H1 (cell line): Measurements from ENCODE around the gene PTGES2. TPM values are rescaled to one million over a fixed set of nuclear protein-coding genes. Genes with fewer than 3 reads are reported as not detected.

Experiments
- CTCF ChIA-PET: fragments of 300-600 bp; sonication (Branson Sonifier 250); formaldehyde crosslinking; loops from one replicate; lab custom pipeline; 2021; ENCODE audit not compliant: partially characterized antibody; lab: Charles Lee
- POLR2A ChIA-PET: fragments of 300-600 bp; sonication (Branson Sonifier 250); formaldehyde crosslinking; loops from one replicate; lab custom pipeline; 2021; ENCODE audit warnings: inconsistent platforms; ENCODE audit not compliant: partially characterized antibody; lab: Charles Lee
- DNase-seq, 2 experiments: peaks; one replicate each; pipeline versions ENCODE4 v3.0.0 to v3.0.0-alpha.2; 2010 to 2022; ENCODE audit warnings: low spot score in 2 of 2, low read depth in 1 of 2, mixed read lengths in 1 of 2
- FAIRE-seq: peaks from 2 replicates; lab custom pipeline; 2011; peaks lifted over from hg19 to GRCh38; lab: Jason Lieb, UNC
- H2AFZ ChIP-seq: 2 replicates; pipeline ENCODE4 v1.8.1; 2012; ENCODE audit warnings: low read length, inconsistent platforms
- H2AK5ac ChIP-seq: 2 replicates; pipeline ENCODE4 v1.6.1; 2013; ENCODE audit warnings: low read depth, low read length
- H2BK120ac ChIP-seq: replicated peaks from 2 replicates; pipeline ENCODE3; 2013; ENCODE audit warnings: low read depth, low read length, inconsistent platforms
- H2BK12ac ChIP-seq: 2 replicates; pipeline ENCODE4 v1.6.1; 2013; ENCODE audit warnings: low read depth, low read length
- H2BK15ac ChIP-seq: 2 replicates; pipeline ENCODE4 v1.6.1; 2013; ENCODE audit warnings: low read length
- H2BK20ac ChIP-seq: 2 replicates; pipeline ENCODE4 v1.6.1; 2013; ENCODE audit warnings: low read length
- H2BK5ac ChIP-seq: 2 replicates; pipeline ENCODE4 v1.6.1; 2013; ENCODE audit warnings: low read depth, low read length
- H3K14ac ChIP-seq: 2 replicates; pipeline ENCODE4 v1.6.1; 2013; ENCODE audit warnings: inconsistent platforms; ENCODE audit not compliant: insufficient read length
- H3K18ac ChIP-seq: 2 replicates; pipeline ENCODE4 v1.6.1; 2013; ENCODE audit warnings: low read length; ENCODE audit errors: extremely low read depth
- H3K23ac ChIP-seq: 2 replicates; pipeline ENCODE4 v1.6.1; 2013; ENCODE audit warnings: inconsistent platforms; ENCODE audit not compliant: insufficient read length
- H3K23me2 ChIP-seq: 2 replicates; pipeline ENCODE4 v1.6.1; 2013; ENCODE audit warnings: low read depth, low read length
- H3K27ac ChIP-seq: 2 replicates; pipeline ENCODE4 v1.6.1; 2011; ENCODE audit warnings: low read depth, low read length, inconsistent platforms
- H3K27me3 ChIP-seq, 4 experiments: replicated peaks in 1 of 4; 1 replicate in 1 of 4; 2 replicates in 3 of 4; pipeline versions ENCODE4 v1.6.1 to v1.8.1; 2011 to 2013; ENCODE audit warnings: low read length in 3 of 4, mild to moderate bottlenecking in 3 of 4, inconsistent platforms in 2 of 4, mixed read lengths in 2 of 4, moderate library complexity in 1 of 4; ENCODE audit not compliant: control insufficient read depth in 3 of 4, insufficient read depth in 3 of 4; ENCODE audit errors: extremely low read depth in 1 of 4
- H3K36me3 ChIP-seq, 4 experiments: 2 replicates each; pipeline versions ENCODE4 v1.6.1 to v1.8.1; 2011 to 2013; ENCODE audit warnings: mild to moderate bottlenecking in 4 of 4, low read length in 3 of 4, moderate library complexity in 2 of 4, control low read depth in 1 of 4, inconsistent platforms in 1 of 4; ENCODE audit not compliant: insufficient read depth in 4 of 4, control insufficient read depth in 2 of 4
- H3K4ac ChIP-seq: replicated peaks from 2 replicates; pipeline ENCODE3; 2013; ENCODE audit warnings: low read length, low read depth, mixed read lengths, inconsistent platforms; ENCODE audit not compliant: insufficient read length
- H3K4me1 ChIP-seq, 4 experiments: replicated peaks in 1 of 4; 1 replicate in 1 of 4; 2 replicates in 3 of 4; pipeline versions ENCODE4 v1.6.1 to v1.8.1; 2011 to 2013; ENCODE audit warnings: low read length in 3 of 4, inconsistent platforms in 2 of 4, mixed read lengths in 1 of 4; ENCODE audit not compliant: insufficient read depth in 4 of 4, control insufficient read depth in 3 of 4
- H3K4me2 ChIP-seq, 2 experiments: 2 replicates each; pipeline versions ENCODE4 v1.6.1 to v1.8.1; 2011 to 2013; ENCODE audit warnings: low read depth in 2 of 2, low read length in 2 of 2, control low read depth in 1 of 2, inconsistent platforms in 1 of 2, mild to moderate bottlenecking in 1 of 2; ENCODE audit not compliant: insufficient read depth in 1 of 2
- H3K4me3 ChIP-seq, 4 experiments: fragments of 200-600, 300-600 bp in 1 of 4; sonication (generic), shearing (Covaris generic), sonication (Bioruptor Twin) in 1 of 4; 2 replicates each; pipeline versions ENCODE4 v1.5.1 to v1.8.1; 2011 to 2016; ENCODE audit warnings: low read length in 4 of 4, low read depth in 3 of 4, control low read depth in 2 of 4, inconsistent platforms in 2 of 4, mild to moderate bottlenecking in 2 of 4, mixed read lengths in 1 of 4, moderate library complexity in 1 of 4; ENCODE audit not compliant: insufficient read depth in 2 of 4; ENCODE audit errors: extremely low read depth in 1 of 4
- H3K56ac ChIP-seq: replicated peaks from 2 replicates; pipeline ENCODE3; 2013; ENCODE audit warnings: low read depth, mild to moderate bottlenecking, mixed read lengths, low read length, inconsistent platforms; ENCODE audit not compliant: insufficient read length
- H3K79me1 ChIP-seq: 2 replicates; pipeline ENCODE4 v1.6.1; 2013; ENCODE audit warnings: low read depth, low read length, control low read depth
- H3K79me2 ChIP-seq, 2 experiments: 2 replicates each; pipeline versions ENCODE4 v1.6.1 to v1.8.1; 2012 to 2013; ENCODE audit warnings: low read length in 2 of 2, mild to moderate bottlenecking in 2 of 2, inconsistent platforms in 1 of 2; ENCODE audit not compliant: insufficient read depth in 2 of 2, control insufficient read depth in 1 of 2
- H3K9ac ChIP-seq, 4 experiments: replicated peaks in 1 of 4; 1 replicate in 1 of 4; 2 replicates in 3 of 4; pipeline versions ENCODE4 v1.6.1 to v1.8.1; 2011 to 2013; ENCODE audit warnings: low read depth in 3 of 4, low read length in 3 of 4, control low read depth in 2 of 4, mild to moderate bottlenecking in 2 of 4, moderate library complexity in 2 of 4, inconsistent platforms in 1 of 4; ENCODE audit errors: extremely low read depth in 1 of 4
- H3K9me3 ChIP-seq, 2 experiments: 2 replicates each; pipeline versions ENCODE4 v1.6.1 to v1.8.1; 2012 to 2013; ENCODE audit warnings: mild to moderate bottlenecking in 2 of 2, moderate library complexity in 2 of 2, control low read depth in 1 of 2, inconsistent platforms in 1 of 2, low read depth in 1 of 2, low read length in 1 of 2, mixed read lengths in 1 of 2; ENCODE audit not compliant: insufficient read depth in 2 of 2
- H4K20me1 ChIP-seq, 2 experiments: replicated peaks in 1 of 2; 2 replicates each; pipeline versions ENCODE3 to v1.8.1; 2011 to 2013; ENCODE audit warnings: inconsistent platforms in 2 of 2, low read length in 2 of 2, mild to moderate bottlenecking in 1 of 2; ENCODE audit not compliant: insufficient read depth in 2 of 2, control insufficient read depth in 1 of 2
- H4K5ac ChIP-seq: 2 replicates; pipeline ENCODE4 v1.6.1; 2013; ENCODE audit warnings: low read length, low read depth, mixed read lengths, inconsistent platforms; ENCODE audit not compliant: insufficient read length
- H4K8ac ChIP-seq: 2 replicates; pipeline ENCODE4 v1.8.0; 2013; ENCODE audit warnings: mild to moderate bottlenecking, moderate library complexity, low read length, inconsistent platforms; ENCODE audit not compliant: insufficient read depth; ENCODE audit errors: extremely low read depth
- H4K91ac ChIP-seq: replicated peaks from 2 replicates; pipeline ENCODE3; 2013; ENCODE audit warnings: low read length, mixed read lengths, inconsistent platforms; ENCODE audit not compliant: insufficient read length
- CBX5 ChIP-seq: fragments of 300-800, 300-1000 bp; sonication (generic); IDR thresholded peaks from 2 replicates; pipeline ENCODE4 v1.7.1; 2016; ENCODE audit warnings: antibody characterized with exemption, low read length, low read depth
- E2F6 ChIP-seq: IDR thresholded peaks from 2 replicates; pipeline ENCODE4 v1.6.1; 2012; ENCODE audit warnings: inconsistent platforms
- NANOG ChIP-seq: IDR thresholded peaks from 2 replicates; pipeline ENCODE4 v1.6.1; 2011; ENCODE audit warnings: low read length, low read depth, mild to moderate bottlenecking, inconsistent platforms; ENCODE audit not compliant: insufficient read depth, poor library complexity, severe bottlenecking
- NRF1 ChIP-seq: IDR thresholded peaks from 2 replicates; pipeline ENCODE4 v1.6.1; 2011; ENCODE audit warnings: mild to moderate bottlenecking, low read depth, low read length, improper control_type of control experiment
- POU5F1 ChIP-seq: IDR thresholded peaks from 2 replicates; pipeline ENCODE4 v1.6.1; 2011; ENCODE audit warnings: low read depth, mild to moderate bottlenecking, low read length, moderate library complexity
- TAF1 ChIP-seq: IDR thresholded peaks from 2 replicates; pipeline ENCODE4 v1.6.1; 2011; ENCODE audit warnings: mild to moderate bottlenecking, low read depth, low read length
- WGBS, 2 experiments: shearing (Covaris generic) in 1 of 2; methylation state at CpG; one replicate each; pipeline versions ENCODE4 v1.1.6 to v1.1.7; 2013 to 2015; ENCODE audit warnings: low lambda C conversion rate in 2 of 2, mixed read lengths in 2 of 2, inconsistent platforms in 1 of 2, low coverage in 1 of 2, missing lambda C conversion rate in 1 of 2; ENCODE audit not compliant: insufficient replicate concordance in 2 of 2, insufficient coverage in 1 of 2, insufficient read length in 1 of 2; ENCODE audit errors: extremely low coverage in 1 of 2, missing lambda C conversion rate in 1 of 2; 5-methylcytosine and 5-hydroxymethylcytosine counted together
- polyA plus RNA-seq, 7 experiments: library from polyadenylated mRNA; depleted of rRNA in 3 of 7; stranded (reverse) in 5 of 7; unstranded in 2 of 7; fragments of >200 nt in 5 of 7; fragments of 200-250 nt in 2 of 7; gene quantifications; 1 replicate in 5 of 7; 2 replicates in 1 of 7; 4 replicates in 1 of 7; pipeline versions ENCODE4 v1.2.1 to v1.2.3, GENCODE V29; 2011 to 2013; ENCODE audit warnings: missing spikeins in 2 of 7, mixed read lengths in 2 of 7
- total RNA-seq: library from RNA; stranded (reverse); fragmentation: NEBNext Ultra II Directional; extraction: Animal tissue kit (Norgen Biotek cat#: 25700); gene quantifications from 2 replicates; pipeline ENCODE4 v1.2.1, GENCODE V29; 2021

The PTGES2 gene
- total and polyA plus RNA-seq, 2 of the 8 experiments (the other 6 are each of a cell fraction or from before 2014, with no cell fraction given), result 80.7 to 81.2 TPM

DNA sequence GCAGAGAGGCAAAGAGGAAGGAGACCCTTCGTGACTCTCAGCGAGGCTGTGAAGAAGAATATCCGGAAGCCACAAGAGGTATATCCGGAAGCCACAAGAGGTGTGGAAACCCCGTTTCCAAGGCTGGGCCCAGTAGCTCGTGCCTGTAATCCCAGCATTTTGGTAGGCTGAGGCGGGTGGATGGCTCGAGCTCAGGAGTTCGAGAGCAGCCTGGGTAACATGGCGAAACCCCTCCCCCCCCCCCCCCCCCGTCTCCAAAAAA lies 31.9 kb upstream of the PTGES2 start:
- H3K9ac ChIP-seq, result peak overlapping the region in 3 of 4 experiments; percentile 62 to 86 (median 66); a peak in 6 of 7 replicates
- peak; percentile 15; the same call in 1 of the 2 replicates for TF ChIP-seq E2F6
- TF ChIP-seq CBX5, result no peak
- TF ChIP-seq NANOG, result no peak
- TF ChIP-seq POU5F1, result no peak
- 0 out of 2 replicates have a peak, but pooled peaks have one; percentile 14 for TF ChIP-seq TAF1
- no peak for TF ChIP-seq NRF1
- peak overlapping the region; percentile 82 for H2BK120ac ChIP-seq
- no peak overlapping the region for H2BK15ac ChIP-seq
- peak overlapping the region; percentile 93; the same call in 1 of the 2 replicates for H2BK5ac ChIP-seq
- no peak overlapping the region for H3K14ac ChIP-seq
- H3K4me3 ChIP-seq, result peak overlapping the region; percentile 29 to 60 (median 46); a peak in 7 of 8 replicates
- peak overlapping the region; percentile 98 for H4K91ac ChIP-seq
- H4K8ac ChIP-seq, result peak overlapping the region; percentile 90; the same call in 1 of the 2 replicates
- H4K20me1 ChIP-seq, result peaks cover 0 to 2% of the 10 kb centered on the region in 2 experiments
- peaks cover 0 to 16% (median 6%) of the 10 kb centered on the region in 4 experiments; a peak in 5 of 8 replicates for H3K36me3 ChIP-seq
- DNase-seq (no peak), FAIRE-seq (no peak)
- peaks cover 0 to 11% (median 1%) of the 10 kb centered on the region in 4 experiments; a peak in 4 of 7 replicates for H3K4me1 ChIP-seq
- H2BK12ac ChIP-seq, result 0 out of 2 replicates have a peak overlapping the region, but pooled peaks have one; percentile 63
- peak overlapping the region; percentile 66 for H3K27ac ChIP-seq
- H3K18ac ChIP-seq, result peak overlapping the region; percentile 91
- no peaks in the 10 kb centered on the region; a peak in 1 of 7 replicates for H3K27me3 ChIP-seq
- no peak overlapping the region for H2BK20ac ChIP-seq
- H3K56ac ChIP-seq, result no peak overlapping the region
- H2AK5ac ChIP-seq, result peak overlapping the region; percentile 96; the same call in 1 of the 2 replicates
- H3K23me2 ChIP-seq, result peaks cover 5% of the 10 kb centered on the region; the same call in 1 of the 2 replicates
- peak overlapping the region; percentile 70 to 78 for H3K4me2 ChIP-seq
- H3K4ac ChIP-seq, result no peak overlapping the region
- POLR2A ChIA-PET, result interaction anchor here (0.7 to 5.1 kb wide), 16 partner anchors 9 to 164 kb away, joined by 3 to 21 read pairs (median 4); partner anchors contain the start of gene PTGES2
- CTCF ChIA-PET, result interaction anchor here (1.1 to 3.4 kb wide), 5 partner anchors 9 to 38 kb away, joined by 3 to 15 read pairs (median 5); no protein-coding TSS in a partner anchor
- 56% methylated on average over 10 of the region's 11 CpGs; no CpG with 5 or more reads in 1 of the 2 experiments for WGBS, 2 experiments
- H3K79me1 ChIP-seq, result 0 out of 2 replicates have a peak, but pooled peaks cover 8% of the 10 kb centered on the region
- peak overlapping the region; percentile 67 for H4K5ac ChIP-seq
- peaks cover 0 to 4% of the 10 kb centered on the region in 2 experiments; a peak in 1 of 4 replicates for H3K79me2 ChIP-seq
- H3K9me3 ChIP-seq, result no peaks in the 10 kb centered on the region
- H3K23ac ChIP-seq, result no peak overlapping the region
- 0 out of 2 replicates have a peak overlapping the region, but pooled peaks have one; percentile 49 for H2AFZ ChIP-seq
